Effector memory CD8-positive, alpha-beta T cell (primary cell): ENCODE data around the gene FOXE3.
A peak's percentile ranks its signal among the peaks of the same experiment; 100 is the strongest.

Source experiments
- ATAC-seq: fragments of 150-1000 bp; cut with Tn5 transposase; replicated peaks from 2 replicates; pipeline ENCODE4 v1.10.0; 2021; ENCODE audit warnings: mild to moderate bottlenecking, moderate library complexity
- DNase-seq, 3 experiments: peaks; one replicate each; pipeline ENCODE4 v3.0.0; 2021
- H3K27ac Mint-ChIP-seq, 2 donors: one replicate each; pipeline ENCODE4 v1.8.0; 2022; ENCODE audit warnings: mild to moderate bottlenecking in 2 of 2, mixed read lengths in 2 of 2, moderate library complexity in 2 of 2
- H3K27me3 Mint-ChIP-seq, 2 donors: one replicate each; pipeline ENCODE4 v1.8.0; 2022; ENCODE audit warnings: mixed read lengths in 2 of 2
- H3K36me3 Mint-ChIP-seq: one replicate; pipeline ENCODE4 v1.8.0; 2022; ENCODE audit warnings: mild to moderate bottlenecking, moderate library complexity, mixed read lengths; ENCODE audit not compliant: insufficient read depth
- H3K4me1 Mint-ChIP-seq, 2 donors: one replicate each; pipeline ENCODE4 v1.8.0; 2022; ENCODE audit warnings: low read depth in 2 of 2, mixed read lengths in 2 of 2
- H3K4me3 Mint-ChIP-seq, 2 donors: one replicate each; pipeline ENCODE4 v1.8.0; 2022; ENCODE audit warnings: mild to moderate bottlenecking in 2 of 2, mixed read lengths in 2 of 2, moderate library complexity in 2 of 2
- H3K9me3 Mint-ChIP-seq, 2 donors: one replicate each; pipeline ENCODE4 v1.8.0; 2022; ENCODE audit warnings: mixed read lengths in 2 of 2

FOXE3 gene

DNA sequence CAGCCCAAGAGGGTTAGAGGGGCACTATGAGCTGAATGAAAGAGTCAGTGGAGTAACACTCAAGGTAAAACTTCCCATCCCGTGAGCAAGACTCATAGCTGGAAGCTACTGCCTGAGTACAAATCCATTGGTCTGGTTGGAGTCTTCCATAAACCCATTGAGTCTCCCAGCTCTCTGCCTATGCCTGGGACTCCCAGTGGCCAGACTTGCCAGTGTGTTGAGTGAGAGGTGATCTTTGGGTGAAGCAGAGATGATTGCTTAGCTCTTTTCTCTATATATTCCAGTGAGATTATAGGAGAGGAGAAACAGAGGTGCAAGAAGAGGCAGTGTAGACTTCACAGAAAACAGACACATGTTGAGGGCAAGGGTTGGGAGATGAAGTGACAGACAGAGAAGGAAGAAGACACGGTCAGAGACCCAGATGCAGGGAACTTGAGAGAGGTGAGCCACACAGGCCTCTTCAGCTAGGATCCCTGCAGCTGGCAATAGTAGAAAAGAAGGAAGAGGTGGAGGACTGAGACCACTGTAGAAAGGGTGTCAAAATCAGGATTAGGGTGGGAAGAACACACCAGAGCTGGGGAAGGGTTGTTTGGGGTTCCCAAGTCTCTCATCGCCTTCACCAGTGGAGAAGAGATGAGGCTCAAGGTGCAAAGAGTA, 25.5 kb downstream of the FOXE3 start:
- DNase-seq (no peak), ATAC-seq (no peak)
- no peaks in the 10 kb centered on the region for H3K9me3 Mint-ChIP-seq
- peaks cover 26% of the 10 kb centered on the region for H3K36me3 Mint-ChIP-seq
- H3K27me3 Mint-ChIP-seq, result no peaks in the 10 kb centered on the region
- H3K4me3 Mint-ChIP-seq, result no peak overlapping the region
- H3K27ac Mint-ChIP-seq, result no peak overlapping the region
- H3K4me1 Mint-ChIP-seq, result peaks cover 16 to 26% of the 10 kb centered on the region in 2 donors

DNA sequence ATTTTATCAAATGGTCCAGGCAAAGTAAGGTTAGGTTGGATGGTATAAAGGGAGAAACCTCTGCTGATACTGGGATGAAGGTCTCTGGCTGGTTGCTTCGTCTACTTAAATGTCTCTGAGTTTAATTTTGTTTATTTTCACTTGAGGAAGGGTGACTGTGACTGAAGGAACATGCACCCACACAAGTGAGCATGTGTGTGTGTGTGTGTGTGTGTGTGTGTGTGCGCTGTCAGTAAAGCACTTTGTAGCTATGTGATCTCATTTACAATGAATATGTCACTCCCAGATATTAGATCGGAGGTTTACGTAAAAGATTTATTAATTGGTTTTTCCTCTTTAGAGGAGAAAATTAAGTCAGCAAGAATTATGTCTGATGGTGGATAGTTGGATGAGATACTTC, 26.1 kb downstream of the FOXE3 start:
- ATAC-seq, result no peak
- H3K4me3 Mint-ChIP-seq, result no peak overlapping the region
- peaks cover 14 to 22% of the 10 kb centered on the region in 2 donors for H3K4me1 Mint-ChIP-seq
- DNase-seq, result no peak
- H3K36me3 Mint-ChIP-seq, result peaks cover 25% of the 10 kb centered on the region
- H3K9me3 Mint-ChIP-seq, result no peaks in the 10 kb centered on the region
- no peaks in the 10 kb centered on the region for H3K27me3 Mint-ChIP-seq
- no peak overlapping the region for H3K27ac Mint-ChIP-seq

- peaks cover 14 to 22% of the 10 kb centered on the region in 2 donors for H3K4me1 Mint-ChIP-seq
- ATAC-seq (no peak), DNase-seq (no peak)
- peaks cover 0 to 3% of the 10 kb centered on the region in 2 donors for H3K27me3 Mint-ChIP-seq
- H3K36me3 Mint-ChIP-seq, result peaks cover 21% of the 10 kb centered on the region
- no peaks in the 10 kb centered on the region for H3K9me3 Mint-ChIP-seq
- peak overlapping the region in 1 of 2 donors; percentile 16 for H3K27ac Mint-ChIP-seq
- no peak overlapping the region for H3K4me3 Mint-ChIP-seq
Observed at GRCh38 chr1:47442842-47443529, 26.9 kb downstream of the FOXE3 start.

GRCh38 chr1:47443530-47444296, 27.6 kb downstream of the FOXE3 start:
- no peaks in the 10 kb centered on the region for H3K9me3 Mint-ChIP-seq
- peak overlapping the region in 1 of 2 donors; percentile 16 for H3K27ac Mint-ChIP-seq
- ATAC-seq (no peak), DNase-seq (no peak)
- H3K4me1 Mint-ChIP-seq, result peaks cover 14 to 21% of the 10 kb centered on the region in 2 donors
- H3K27me3 Mint-ChIP-seq, result peaks cover 0 to 10% of the 10 kb centered on the region in 2 donors
- peaks cover 18% of the 10 kb centered on the region for H3K36me3 Mint-ChIP-seq
- peak overlapping the region; percentile 72 to 76 for H3K4me3 Mint-ChIP-seq

- peaks cover 18% of the 10 kb centered on the region for H3K36me3 Mint-ChIP-seq
- peak overlapping the region; percentile 72 to 76 for H3K4me3 Mint-ChIP-seq
- ATAC-seq (peak; percentile 19), DNase-seq (no peak)
- H3K9me3 Mint-ChIP-seq, result no peaks in the 10 kb centered on the region
- peaks cover 14 to 21% of the 10 kb centered on the region in 2 donors for H3K4me1 Mint-ChIP-seq
- peaks cover 0 to 16% of the 10 kb centered on the region in 2 donors for H3K27me3 Mint-ChIP-seq
- no peak overlapping the region for H3K27ac Mint-ChIP-seq
Observed at GRCh38 chr1:47444297-47444561, 28.1 kb downstream of the FOXE3 start.

- H3K27me3 Mint-ChIP-seq, result peaks cover 0 to 21% of the 10 kb centered on the region in 2 donors
- H3K4me3 Mint-ChIP-seq, result peak overlapping the region; percentile 72 to 76
- DNase-seq (peak in 1 of 3 experiments; percentile 13), ATAC-seq (peak; percentile 55)
- H3K27ac Mint-ChIP-seq, result no peak overlapping the region
- peaks cover 14 to 18% of the 10 kb centered on the region in 2 donors for H3K4me1 Mint-ChIP-seq
- no peaks in the 10 kb centered on the region for H3K9me3 Mint-ChIP-seq
- H3K36me3 Mint-ChIP-seq, result peaks cover 12% of the 10 kb centered on the region
Observed at GRCh38 chr1:47444562-47445465, 28.7 kb downstream of the FOXE3 start.

GRCh38 chr1:47445823-47446550, 29.9 kb downstream of the FOXE3 start:
- Mint-ChIP-seq H3K36me3 (peaks cover 12% of the 10 kb centered on the region), H3K27me3 (peaks cover 0 to 33% of the 10 kb centered on the region in 2 donors), H3K4me3 (peak overlapping the region in 1 of 2 donors; percentile 76), H3K27ac (no peak overlapping the region), H3K9me3 (no peaks in the 10 kb centered on the region), H3K4me1 (peaks cover 14 to 21% of the 10 kb centered on the region in 2 donors)
- ATAC-seq (no peak), DNase-seq (no peak)

- H3K27me3 Mint-ChIP-seq, result peaks cover 0 to 57% of the 10 kb centered on the region in 2 donors
- H3K9me3 Mint-ChIP-seq, result no peaks in the 10 kb centered on the region
- peaks cover 12% of the 10 kb centered on the region for H3K36me3 Mint-ChIP-seq
- no peak for DNase-seq
- H3K4me1 Mint-ChIP-seq, result peaks cover 14 to 21% of the 10 kb centered on the region in 2 donors
- no peak overlapping the region for H3K27ac Mint-ChIP-seq
- no peak for ATAC-seq
- H3K4me3 Mint-ChIP-seq, result no peak overlapping the region
Observed at GRCh38 chr1:47448462-47449222, 32.6 kb downstream of the FOXE3 start.

GRCh38 chr1:47449822-47450552, 33.9 kb downstream of the FOXE3 start:
- no peak for DNase-seq
- H3K27ac Mint-ChIP-seq, result no peak overlapping the region
- peaks cover 4% of the 10 kb centered on the region for H3K36me3 Mint-ChIP-seq
- ATAC-seq, result no peak
- H3K4me1 Mint-ChIP-seq, result peaks cover 4 to 12% of the 10 kb centered on the region in 2 donors
- H3K27me3 Mint-ChIP-seq, result peaks cover 4 to 58% of the 10 kb centered on the region in 2 donors
- no peak overlapping the region for H3K4me3 Mint-ChIP-seq
- H3K9me3 Mint-ChIP-seq, result no peaks in the 10 kb centered on the region

- DNase-seq (no peak), ATAC-seq (no peak)
- H3K27me3 Mint-ChIP-seq, result peaks cover 11 to 64% of the 10 kb centered on the region in 2 donors
- H3K4me3 Mint-ChIP-seq, result no peak overlapping the region
- H3K27ac Mint-ChIP-seq, result no peak overlapping the region
- H3K4me1 Mint-ChIP-seq, result peaks cover 0 to 9% of the 10 kb centered on the region in 2 donors
- H3K9me3 Mint-ChIP-seq, result no peaks in the 10 kb centered on the region
- H3K36me3 Mint-ChIP-seq, result peaks cover 4% of the 10 kb centered on the region
Observed at GRCh38 chr1:47450606-47451005, 34.5 kb downstream of the FOXE3 start.

DNA sequence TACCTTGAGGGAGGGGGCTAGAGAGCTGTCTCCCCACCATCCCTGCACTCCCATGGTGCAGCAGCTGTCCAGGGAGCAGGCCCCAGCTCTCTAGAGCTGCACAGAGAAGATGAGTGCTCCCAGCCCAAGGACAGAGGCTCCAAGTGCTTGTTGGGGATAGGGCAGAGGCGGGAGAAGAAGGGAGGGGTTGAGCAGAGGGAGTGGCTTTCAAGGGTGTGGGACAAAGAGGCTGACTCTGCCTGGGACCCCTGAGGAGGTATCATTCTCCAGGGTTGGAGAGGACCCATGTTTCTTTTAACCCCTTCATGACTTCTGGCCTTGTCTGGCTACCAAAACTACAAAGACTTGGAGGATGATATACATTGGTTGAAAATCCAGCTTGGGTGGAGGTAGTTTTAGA, 36.3 kb downstream of the FOXE3 start:
- Mint-ChIP-seq H3K36me3 (peaks cover under 1% of the 10 kb centered on the region), H3K27ac (no peak overlapping the region), H3K4me1 (peaks cover 0 to 5% of the 10 kb centered on the region in 2 donors), H3K4me3 (no peak overlapping the region), H3K9me3 (no peaks in the 10 kb centered on the region), H3K27me3 (peaks cover 29 to 81% of the 10 kb centered on the region in 2 donors)
- no peak for DNase-seq
- no peak for ATAC-seq
